Esophagus muscularis mucosa (tissue), 4 donors: ENCODE data around the gene SPTSSB. TPM values are rescaled to one million over a fixed set of nuclear protein-coding genes. Genes with fewer than 3 reads are reported as not detected.
A peak's percentile ranks its signal among the peaks of the same experiment; 100 is the strongest.

Experiments
- DNase-seq: peaks from one replicate; pipeline ENCODE4 v3.0.0-alpha.2; 2017; ENCODE audit errors: extremely low spot score
- H3K27ac ChIP-seq, 4 donors: fragments of 200-600 bp; sonication (generic); replicated peaks in 1 of 4; 1 replicate in 3 of 4; 2 replicates in 1 of 4; pipeline ENCODE4 v1.5.1; 2016 to 2019; ENCODE audit warnings: mild to moderate bottlenecking in 1 of 4
- H3K27me3 ChIP-seq, 4 donors: fragments of 200-600 bp; sonication (generic); one replicate each; pipeline versions ENCODE4 v1.5.1 to v1.6.0; 2016 to 2019
- H3K36me3 ChIP-seq, 4 donors: fragments of 200-600 bp; sonication (generic); one replicate each; pipeline ENCODE4 v1.5.1; 2016 to 2019
- H3K4me1 ChIP-seq, 4 donors: fragments of 200-600 bp; sonication (generic); one replicate each; pipeline ENCODE4 v1.5.1; 2016 to 2019
- H3K4me3 ChIP-seq, 4 donors: fragments of 200-600 bp; sonication (generic); 1 replicate in 2 of 4; 2 replicates in 2 of 4; pipeline ENCODE4 v1.5.1; 2016 to 2019; ENCODE audit warnings: mild to moderate bottlenecking in 4 of 4, moderate library complexity in 1 of 4
- H3K9me3 ChIP-seq, 4 donors: fragments of 200-600 bp; sonication (generic); 1 replicate in 3 of 4; 2 replicates in 1 of 4; pipeline ENCODE4 v1.5.1; 2016 to 2019
- EP300 ChIP-seq: sonication (generic); formaldehyde crosslinking; IDR thresholded peaks from one replicate; pipeline ENCODE4 v1.6.1; 2017; ENCODE audit warnings: antibody characterized with exemption
- POLR2A ChIP-seq: fragments of 450-650 bp; IDR thresholded peaks from one replicate; pipeline ENCODE4 v1.6.1; 2017; ENCODE audit warnings: antibody characterized with exemption, moderate library complexity, mild to moderate bottlenecking, low read depth
- POLR2AphosphoS5 ChIP-seq, 2 donors: sonication (generic); formaldehyde crosslinking; IDR thresholded peaks; one replicate each; pipeline ENCODE4 v1.6.1; 2017; ENCODE audit warnings: antibody characterized with exemption in 2 of 2
- WGBS: methylation state at CpG from one replicate; pipeline ENCODE4 v1.1.5; 2018; 5-methylcytosine and 5-hydroxymethylcytosine counted together
- intact Hi-C: fragments of 100-400 bp; cut with DNase I; formaldehyde crosslinking; loops from one replicate; pipeline ENCODE4 v1.15.1; 2023
- total RNA-seq, 4 donors: library from RNA; depleted of rRNA; stranded (reverse); fragments of >200 nt; gene quantifications; one replicate each; pipeline versions ENCODE4 v1.1.0 to v1.2.1, GENCODE V29; 2016
- TF ChIP-seq, protein P1 (sequence below), 3 experiments: fragments of 200-600 bp in 2 of 3; fragments of 450-650 bp in 1 of 3; sonication (generic) in 2 of 3; IDR thresholded peaks; one replicate each; pipeline ENCODE4 v1.5.1; 2017 to 2019; ENCODE audit warnings: antibody characterized with exemption in 3 of 3, mild to moderate bottlenecking in 2 of 3, moderate library complexity in 1 of 3

The SPTSSB gene
- total RNA-seq, 4 donors from 2014 or later: 0.13 TPM; not detected in 3

DNA sequence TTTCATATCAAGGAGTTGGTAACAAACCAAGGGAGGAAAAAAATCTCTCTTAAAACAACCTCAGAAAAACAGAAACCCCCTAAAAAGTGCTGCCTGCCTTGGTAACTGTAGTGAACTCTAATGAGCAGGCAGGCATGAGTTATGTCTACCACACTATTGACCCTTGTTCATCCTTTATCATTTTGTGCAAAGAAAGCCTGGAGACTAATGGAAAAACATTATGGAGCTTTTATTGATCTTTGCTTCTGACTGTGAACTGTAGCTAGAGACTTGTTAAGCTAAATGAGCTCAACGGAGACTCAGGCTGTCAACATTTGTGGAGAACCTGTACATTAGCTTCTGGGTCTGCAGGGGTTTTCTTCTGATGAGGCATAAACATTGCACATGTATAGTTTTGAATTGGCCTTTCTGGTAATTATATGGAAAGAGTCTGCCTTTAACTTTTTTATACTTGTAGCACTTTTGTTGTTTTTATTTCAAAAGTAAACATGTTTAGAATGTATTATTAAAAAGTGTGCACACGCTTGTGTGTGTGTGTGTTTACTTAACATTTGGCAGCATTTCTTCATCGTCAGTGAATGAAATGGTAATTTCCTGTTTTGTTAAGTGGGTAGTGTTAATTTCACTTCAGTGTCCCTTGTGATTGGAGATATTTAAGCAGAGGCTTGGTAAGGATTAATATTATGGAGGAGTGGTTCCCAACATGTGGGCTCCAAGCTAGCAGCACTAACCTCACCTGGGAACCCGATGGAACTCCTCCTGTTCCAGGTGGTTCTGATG lies 15.9 kb upstream of the SPTSSB start:
- Histone ChIP-seq H3K27ac (no peak overlapping the region), H3K9me3 (no peaks in the 10 kb centered on the region), H3K36me3 (no peaks in the 10 kb centered on the region), H3K4me1 (no peaks in the 10 kb centered on the region), H3K27me3 (no peaks in the 10 kb centered on the region), H3K4me3 (no peak overlapping the region)
- WGBS: 73% methylated on average over 4 of the region's 4 CpGs
- no peak for DNase-seq
- TF ChIP-seq, protein P1, sequence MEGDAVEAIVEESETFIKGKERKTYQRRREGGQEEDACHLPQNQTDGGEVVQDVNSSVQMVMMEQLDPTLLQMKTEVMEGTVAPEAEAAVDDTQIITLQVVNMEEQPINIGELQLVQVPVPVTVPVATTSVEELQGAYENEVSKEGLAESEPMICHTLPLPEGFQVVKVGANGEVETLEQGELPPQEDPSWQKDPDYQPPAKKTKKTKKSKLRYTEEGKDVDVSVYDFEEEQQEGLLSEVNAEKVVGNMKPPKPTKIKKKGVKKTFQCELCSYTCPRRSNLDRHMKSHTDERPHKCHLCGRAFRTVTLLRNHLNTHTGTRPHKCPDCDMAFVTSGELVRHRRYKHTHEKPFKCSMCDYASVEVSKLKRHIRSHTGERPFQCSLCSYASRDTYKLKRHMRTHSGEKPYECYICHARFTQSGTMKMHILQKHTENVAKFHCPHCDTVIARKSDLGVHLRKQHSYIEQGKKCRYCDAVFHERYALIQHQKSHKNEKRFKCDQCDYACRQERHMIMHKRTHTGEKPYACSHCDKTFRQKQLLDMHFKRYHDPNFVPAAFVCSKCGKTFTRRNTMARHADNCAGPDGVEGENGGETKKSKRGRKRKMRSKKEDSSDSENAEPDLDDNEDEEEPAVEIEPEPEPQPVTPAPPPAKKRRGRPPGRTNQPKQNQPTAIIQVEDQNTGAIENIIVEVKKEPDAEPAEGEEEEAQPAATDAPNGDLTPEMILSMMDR (IDR thresholded peaks at IDR 0.05): no peak
- TF ChIP-seq EP300 (no peak), POLR2AphosphoS5 (IDR thresholded peaks at IDR 0.05) (no peak), POLR2A (no peak)
- intact Hi-C loops: no loop called here

DNA sequence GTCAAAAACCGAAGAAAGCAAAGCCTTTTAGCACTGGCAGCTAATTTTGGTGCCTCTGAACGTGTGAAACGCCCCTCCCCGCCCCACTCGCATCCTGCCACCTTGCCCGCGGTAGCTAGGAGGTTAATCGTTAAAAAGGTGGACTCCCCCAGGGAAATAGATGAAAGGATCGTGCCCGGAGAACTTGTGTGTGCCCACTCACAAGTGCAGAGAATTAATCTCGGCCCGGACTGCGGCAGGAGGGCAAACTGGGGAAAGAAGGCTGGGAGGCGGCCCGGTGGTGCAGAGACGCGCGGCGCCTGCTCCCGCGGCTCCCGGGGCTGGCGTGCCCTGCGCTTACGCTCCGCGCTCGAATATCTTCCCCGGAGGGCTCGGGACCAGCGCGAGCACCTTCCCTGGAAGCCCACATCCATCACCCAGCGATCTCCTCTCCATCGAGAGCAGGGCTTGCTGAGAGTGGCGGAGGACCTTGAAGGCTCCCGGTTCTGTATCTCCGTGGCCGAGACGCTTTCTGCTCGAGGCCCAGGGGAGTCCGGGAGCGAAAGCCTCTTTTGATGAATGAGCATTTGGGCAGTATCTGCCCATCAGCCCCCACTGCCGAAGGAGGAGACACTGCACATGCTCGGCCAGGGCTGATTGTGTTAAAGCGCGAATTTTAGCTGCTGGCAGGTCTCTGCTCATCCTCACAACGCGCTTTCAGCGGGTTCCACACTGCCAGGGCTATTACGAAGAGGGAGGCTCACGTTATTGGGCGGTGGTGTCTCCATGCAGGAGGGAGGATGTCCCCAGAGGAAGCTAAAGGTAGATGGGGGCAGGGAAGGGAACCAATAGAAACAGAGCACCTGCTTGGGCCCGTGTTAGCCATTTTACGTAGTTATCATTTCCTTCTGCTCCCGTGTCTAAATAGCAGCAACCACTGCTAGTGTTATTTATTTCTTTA lies 1.3 kb upstream of the SPTSSB start:
- WGBS: 5% methylated on average over 32 of the region's 55 CpGs
- TF ChIP-seq, protein P1 (IDR thresholded peaks at IDR 0.05): no peak
- no peak for TF ChIP-seq EP300
- no peak for TF ChIP-seq POLR2AphosphoS5 (IDR thresholded peaks at IDR 0.05)
- TF ChIP-seq POLR2A: no peak
- H3K4me3 ChIP-seq: peak overlapping the region; percentile 55 to 58 (median 55)
- intact Hi-C loops: no loop called here
- H3K9me3 ChIP-seq: no peaks in the 10 kb centered on the region
- peaks cover 16 to 22% (median 21%) of the 10 kb centered on the region in 4 donors for H3K4me1 ChIP-seq
- peaks cover 0 to 35% (median 5%) of the 10 kb centered on the region in 4 donors for H3K27me3 ChIP-seq
- DNase-seq: no peak
- H3K36me3 ChIP-seq: no peaks in the 10 kb centered on the region
- H3K27ac ChIP-seq: peak overlapping the region in 1 of 4 donors; percentile 0

GRCh38 chr3:161369531-161369930 lies 1.8 kb downstream of the SPTSSB start:
- Histone ChIP-seq H3K9me3 (no peaks in the 10 kb centered on the region), H3K4me1 (peaks cover 16 to 22% (median 21%) of the 10 kb centered on the region in 4 donors), H3K27ac (no peak overlapping the region), H3K4me3 (no peak overlapping the region), H3K36me3 (no peaks in the 10 kb centered on the region), H3K27me3 (peaks cover 0 to 27% (median 5%) of the 10 kb centered on the region in 4 donors)
- TF ChIP-seq EP300 (no peak), POLR2AphosphoS5 (IDR thresholded peaks at IDR 0.05) (no peak), POLR2A (no peak)
- TF ChIP-seq, protein P1 (IDR thresholded peaks at IDR 0.05): no peak
- intact Hi-C loops: no loop called here
- no peak for DNase-seq
- 76% methylated on average over 3 of the region's 3 CpGs for WGBS

- H3K27ac ChIP-seq: no peak overlapping the region
- H3K9me3 ChIP-seq: no peaks in the 10 kb centered on the region
- intact Hi-C loops: no loop called here
- no peaks in the 10 kb centered on the region for H3K36me3 ChIP-seq
- 88% methylated on average over 2 of the region's 2 CpGs for WGBS
- TF ChIP-seq POLR2A (no peak), EP300 (no peak), POLR2AphosphoS5 (IDR thresholded peaks at IDR 0.05) (no peak)
- TF ChIP-seq, protein P1 (IDR thresholded peaks at IDR 0.05): no peak
- H3K27me3 ChIP-seq: peaks cover 0 to under 1% (median under 1%) of the 10 kb centered on the region in 4 donors
- peaks cover 0 to under 1% (median 0%) of the 10 kb centered on the region in 4 donors for H3K4me1 ChIP-seq
- no peak for DNase-seq
- no peak overlapping the region for H3K4me3 ChIP-seq
Measured at GRCh38 chr3:161366094-161366493, 5.2 kb downstream of the SPTSSB start.
